ENCODE measurements around the gene VSTM2L.

The VSTM2L gene

GRCh38 chr20:37885593-37886503 lies 17.1 kb upstream of the VSTM2L start:
- Histone ChIP-seq H3K4me2 (ENCODE audit: low read length) (no peak overlapping the region), H3K79me2 (ENCODE audit: insufficient read depth, low read length) (no peaks in the 10 kb centered on the region), H3K9ac (ENCODE audit: low read length) (no peak overlapping the region), H2AFZ (ENCODE audit: low read length) (no peak overlapping the region), H3K27me3 (ENCODE audit: insufficient read depth, low read length) (peaks cover 5% of the 10 kb centered on the region; the same call in 1 of the 2 replicates), H3K27ac (ENCODE audit: low read depth, low read length, poor library complexity, severe bottlenecking) (no peak overlapping the region), H3K4me3 (ENCODE audit: low read depth, low read length, poor library complexity, severe bottlenecking) (no peak overlapping the region), H4K20me1 (ENCODE audit: insufficient read depth, low read length) (no peaks in the 10 kb centered on the region), H3F3A (ENCODE audit: insufficient read depth, low read length) (no peaks in the 10 kb centered on the region), H3K4me1 (ENCODE audit: insufficient read depth, low read length, severe bottlenecking) (no peaks in the 10 kb centered on the region), H3K36me3 (ENCODE audit: insufficient read depth, low read length) (no peaks in the 10 kb centered on the region), H3K9me2 (ENCODE audit: low read depth, low read length) (no peaks in the 10 kb centered on the region), H3K9me3 (ENCODE audit: low read length) (no peaks in the 10 kb centered on the region)
- TF ChIP-seq CTCF (IDR thresholded peaks at IDR 0.05; ENCODE audit: low read length) (no peak), EZH2 (IDR thresholded peaks at IDR 0.05; ENCODE audit: borderline replicate concordance, low read length) (no peak)

GRCh38 chr20:37886851-37887297 lies 16.1 kb upstream of the VSTM2L start:
- no peak overlapping the region for H3K4me3 ChIP-seq (ENCODE audit: low read depth, low read length, poor library complexity, severe bottlenecking)
- H3K9me3 ChIP-seq (ENCODE audit: low read length): no peaks in the 10 kb centered on the region
- H3K4me1 ChIP-seq (ENCODE audit: insufficient read depth, low read length, severe bottlenecking): no peaks in the 10 kb centered on the region
- no peaks in the 10 kb centered on the region for H3K9me2 ChIP-seq (ENCODE audit: low read depth, low read length)
- H3K4me2 ChIP-seq (ENCODE audit: low read length): no peak overlapping the region
- H3K36me3 ChIP-seq (ENCODE audit: insufficient read depth, low read length): no peaks in the 10 kb centered on the region
- H2AFZ ChIP-seq (ENCODE audit: low read length): no peak overlapping the region
- H3K27me3 ChIP-seq (ENCODE audit: insufficient read depth, low read length): peaks cover 5% of the 10 kb centered on the region; the same call in 1 of the 2 replicates
- no peak for TF ChIP-seq CTCF (IDR thresholded peaks at IDR 0.05; ENCODE audit: low read length)
- TF ChIP-seq EZH2 (IDR thresholded peaks at IDR 0.05; ENCODE audit: borderline replicate concordance, low read length): no peak
- H3F3A ChIP-seq (ENCODE audit: insufficient read depth, low read length): no peaks in the 10 kb centered on the region
- H3K27ac ChIP-seq (ENCODE audit: low read depth, low read length, poor library complexity, severe bottlenecking): no peak overlapping the region
- no peak overlapping the region for H3K9ac ChIP-seq (ENCODE audit: low read length)
- H4K20me1 ChIP-seq (ENCODE audit: insufficient read depth, low read length): no peaks in the 10 kb centered on the region
- no peaks in the 10 kb centered on the region for H3K79me2 ChIP-seq (ENCODE audit: insufficient read depth, low read length)

GRCh38 chr20:37888641-37889040 lies 14.3 kb upstream of the VSTM2L start:
- no peaks in the 10 kb centered on the region for H3K36me3 ChIP-seq (ENCODE audit: insufficient read depth, low read length)
- no peak for TF ChIP-seq EZH2 (IDR thresholded peaks at IDR 0.05; ENCODE audit: borderline replicate concordance, low read length)
- no peak for TF ChIP-seq CTCF (IDR thresholded peaks at IDR 0.05; ENCODE audit: low read length)
- no peak overlapping the region for H3K4me3 ChIP-seq (ENCODE audit: low read depth, low read length, poor library complexity, severe bottlenecking)
- no peaks in the 10 kb centered on the region for H3K9me2 ChIP-seq (ENCODE audit: low read depth, low read length)
- no peaks in the 10 kb centered on the region for H4K20me1 ChIP-seq (ENCODE audit: insufficient read depth, low read length)
- no peak overlapping the region for H3K9ac ChIP-seq (ENCODE audit: low read length)
- H2AFZ ChIP-seq (ENCODE audit: low read length): no peak overlapping the region
- H3K27ac ChIP-seq (ENCODE audit: low read depth, low read length, poor library complexity, severe bottlenecking): no peak overlapping the region
- no peaks in the 10 kb centered on the region for H3K4me1 ChIP-seq (ENCODE audit: insufficient read depth, low read length, severe bottlenecking)
- H3K79me2 ChIP-seq (ENCODE audit: insufficient read depth, low read length): no peaks in the 10 kb centered on the region
- H3K9me3 ChIP-seq (ENCODE audit: low read length): no peaks in the 10 kb centered on the region
- H3K4me2 ChIP-seq (ENCODE audit: low read length): no peak overlapping the region
- no peaks in the 10 kb centered on the region for H3F3A ChIP-seq (ENCODE audit: insufficient read depth, low read length)
- peaks cover 5% of the 10 kb centered on the region; the same call in 1 of the 2 replicates for H3K27me3 ChIP-seq (ENCODE audit: insufficient read depth, low read length)

Measured in OCI-LY1 (cell line).